ENCODE data around the gene OPN4. TPM values are rescaled to one million over a fixed set of nuclear protein-coding genes. Genes with fewer than 3 reads are reported as not detected.

Gene OPN4
- total and polyA plus RNA-seq, 2 of the 8 experiments (the other 6 are each of a cell fraction or from before 2014, with no cell fraction given), result not detected

DNA sequence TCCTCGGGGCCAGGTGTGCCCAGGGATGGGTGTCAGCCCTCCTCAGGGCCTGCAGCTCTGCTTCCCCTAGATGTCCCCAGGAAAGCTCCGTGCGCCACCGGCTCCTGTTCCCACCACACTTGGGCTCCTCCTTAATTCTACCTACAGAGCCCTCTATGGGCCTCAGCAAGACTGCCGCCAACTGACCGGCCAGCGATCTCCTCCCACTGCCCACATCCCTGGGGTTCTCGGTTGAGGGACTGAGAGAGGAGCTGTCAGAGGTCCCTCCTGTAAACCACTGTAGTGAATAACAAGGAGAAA is 8.6 kb downstream of the OPN4 start (continued):
- TF ChIP-seq, protein P1, sequence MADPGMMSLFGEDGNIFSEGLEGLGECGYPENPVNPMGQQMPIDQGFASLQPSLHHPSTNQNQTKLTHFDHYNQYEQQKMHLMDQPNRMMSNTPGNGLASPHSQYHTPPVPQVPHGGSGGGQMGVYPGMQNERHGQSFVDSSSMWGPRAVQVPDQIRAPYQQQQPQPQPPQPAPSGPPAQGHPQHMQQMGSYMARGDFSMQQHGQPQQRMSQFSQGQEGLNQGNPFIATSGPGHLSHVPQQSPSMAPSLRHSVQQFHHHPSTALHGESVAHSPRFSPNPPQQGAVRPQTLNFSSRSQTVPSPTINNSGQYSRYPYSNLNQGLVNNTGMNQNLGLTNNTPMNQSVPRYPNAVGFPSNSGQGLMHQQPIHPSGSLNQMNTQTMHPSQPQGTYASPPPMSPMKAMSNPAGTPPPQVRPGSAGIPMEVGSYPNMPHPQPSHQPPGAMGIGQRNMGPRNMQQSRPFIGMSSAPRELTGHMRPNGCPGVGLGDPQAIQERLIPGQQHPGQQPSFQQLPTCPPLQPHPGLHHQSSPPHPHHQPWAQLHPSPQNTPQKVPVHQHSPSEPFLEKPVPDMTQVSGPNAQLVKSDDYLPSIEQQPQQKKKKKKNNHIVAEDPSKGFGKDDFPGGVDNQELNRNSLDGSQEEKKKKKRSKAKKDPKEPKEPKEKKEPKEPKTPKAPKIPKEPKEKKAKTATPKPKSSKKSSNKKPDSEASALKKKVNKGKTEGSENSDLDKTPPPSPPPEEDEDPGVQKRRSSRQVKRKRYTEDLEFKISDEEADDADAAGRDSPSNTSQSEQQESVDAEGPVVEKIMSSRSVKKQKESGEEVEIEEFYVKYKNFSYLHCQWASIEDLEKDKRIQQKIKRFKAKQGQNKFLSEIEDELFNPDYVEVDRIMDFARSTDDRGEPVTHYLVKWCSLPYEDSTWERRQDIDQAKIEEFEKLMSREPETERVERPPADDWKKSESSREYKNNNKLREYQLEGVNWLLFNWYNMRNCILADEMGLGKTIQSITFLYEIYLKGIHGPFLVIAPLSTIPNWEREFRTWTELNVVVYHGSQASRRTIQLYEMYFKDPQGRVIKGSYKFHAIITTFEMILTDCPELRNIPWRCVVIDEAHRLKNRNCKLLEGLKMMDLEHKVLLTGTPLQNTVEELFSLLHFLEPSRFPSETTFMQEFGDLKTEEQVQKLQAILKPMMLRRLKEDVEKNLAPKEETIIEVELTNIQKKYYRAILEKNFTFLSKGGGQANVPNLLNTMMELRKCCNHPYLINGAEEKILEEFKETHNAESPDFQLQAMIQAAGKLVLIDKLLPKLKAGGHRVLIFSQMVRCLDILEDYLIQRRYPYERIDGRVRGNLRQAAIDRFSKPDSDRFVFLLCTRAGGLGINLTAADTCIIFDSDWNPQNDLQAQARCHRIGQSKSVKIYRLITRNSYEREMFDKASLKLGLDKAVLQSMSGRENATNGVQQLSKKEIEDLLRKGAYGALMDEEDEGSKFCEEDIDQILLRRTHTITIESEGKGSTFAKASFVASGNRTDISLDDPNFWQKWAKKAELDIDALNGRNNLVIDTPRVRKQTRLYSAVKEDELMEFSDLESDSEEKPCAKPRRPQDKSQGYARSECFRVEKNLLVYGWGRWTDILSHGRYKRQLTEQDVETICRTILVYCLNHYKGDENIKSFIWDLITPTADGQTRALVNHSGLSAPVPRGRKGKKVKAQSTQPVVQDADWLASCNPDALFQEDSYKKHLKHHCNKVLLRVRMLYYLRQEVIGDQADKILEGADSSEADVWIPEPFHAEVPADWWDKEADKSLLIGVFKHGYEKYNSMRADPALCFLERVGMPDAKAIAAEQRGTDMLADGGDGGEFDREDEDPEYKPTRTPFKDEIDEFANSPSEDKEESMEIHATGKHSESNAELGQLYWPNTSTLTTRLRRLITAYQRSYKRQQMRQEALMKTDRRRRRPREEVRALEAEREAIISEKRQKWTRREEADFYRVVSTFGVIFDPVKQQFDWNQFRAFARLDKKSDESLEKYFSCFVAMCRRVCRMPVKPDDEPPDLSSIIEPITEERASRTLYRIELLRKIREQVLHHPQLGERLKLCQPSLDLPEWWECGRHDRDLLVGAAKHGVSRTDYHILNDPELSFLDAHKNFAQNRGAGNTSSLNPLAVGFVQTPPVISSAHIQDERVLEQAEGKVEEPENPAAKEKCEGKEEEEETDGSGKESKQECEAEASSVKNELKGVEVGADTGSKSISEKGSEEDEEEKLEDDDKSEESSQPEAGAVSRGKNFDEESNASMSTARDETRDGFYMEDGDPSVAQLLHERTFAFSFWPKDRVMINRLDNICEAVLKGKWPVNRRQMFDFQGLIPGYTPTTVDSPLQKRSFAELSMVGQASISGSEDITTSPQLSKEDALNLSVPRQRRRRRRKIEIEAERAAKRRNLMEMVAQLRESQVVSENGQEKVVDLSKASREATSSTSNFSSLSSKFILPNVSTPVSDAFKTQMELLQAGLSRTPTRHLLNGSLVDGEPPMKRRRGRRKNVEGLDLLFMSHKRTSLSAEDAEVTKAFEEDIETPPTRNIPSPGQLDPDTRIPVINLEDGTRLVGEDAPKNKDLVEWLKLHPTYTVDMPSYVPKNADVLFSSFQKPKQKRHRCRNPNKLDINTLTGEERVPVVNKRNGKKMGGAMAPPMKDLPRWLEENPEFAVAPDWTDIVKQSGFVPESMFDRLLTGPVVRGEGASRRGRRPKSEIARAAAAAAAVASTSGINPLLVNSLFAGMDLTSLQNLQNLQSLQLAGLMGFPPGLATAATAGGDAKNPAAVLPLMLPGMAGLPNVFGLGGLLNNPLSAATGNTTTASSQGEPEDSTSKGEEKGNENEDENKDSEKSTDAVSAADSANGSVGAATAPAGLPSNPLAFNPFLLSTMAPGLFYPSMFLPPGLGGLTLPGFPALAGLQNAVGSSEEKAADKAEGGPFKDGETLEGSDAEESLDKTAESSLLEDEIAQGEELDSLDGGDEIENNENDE (IDR thresholded peaks at IDR 0.05; ENCODE audit: insufficient replicate concordance, low read length), result no peak
- peak in 1 of 2 experiments; percentile 24; a peak in 1 of 4 replicates for TF ChIP-seq RAD21 (IDR thresholded peaks at IDR 0.05 in 1 of 2, conservative IDR thresholded peaks at IDR 0.05 in 1 of 2; ENCODE audit: low read depth in 2 of 2, low read length in 2 of 2)
- TF ChIP-seq, protein P2, sequence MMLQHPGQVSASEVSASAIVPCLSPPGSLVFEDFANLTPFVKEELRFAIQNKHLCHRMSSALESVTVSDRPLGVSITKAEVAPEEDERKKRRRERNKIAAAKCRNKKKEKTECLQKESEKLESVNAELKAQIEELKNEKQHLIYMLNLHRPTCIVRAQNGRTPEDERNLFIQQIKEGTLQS (IDR thresholded peaks at IDR 0.05; ENCODE audit: insufficient read depth, low read depth, low read length), result no peak

Data from H1 (cell line).